ENCODE data around the gene ZNF597. TPM values are rescaled to one million over a fixed set of nuclear protein-coding genes. Genes with fewer than 3 reads are reported as not detected.
A peak's percentile ranks its signal among the peaks of the same experiment; 100 is the strongest.

ZNF597 gene
- total RNA-seq, 2 experiments from 2014 or later, result 2.3 to 2.5 TPM

DNA sequence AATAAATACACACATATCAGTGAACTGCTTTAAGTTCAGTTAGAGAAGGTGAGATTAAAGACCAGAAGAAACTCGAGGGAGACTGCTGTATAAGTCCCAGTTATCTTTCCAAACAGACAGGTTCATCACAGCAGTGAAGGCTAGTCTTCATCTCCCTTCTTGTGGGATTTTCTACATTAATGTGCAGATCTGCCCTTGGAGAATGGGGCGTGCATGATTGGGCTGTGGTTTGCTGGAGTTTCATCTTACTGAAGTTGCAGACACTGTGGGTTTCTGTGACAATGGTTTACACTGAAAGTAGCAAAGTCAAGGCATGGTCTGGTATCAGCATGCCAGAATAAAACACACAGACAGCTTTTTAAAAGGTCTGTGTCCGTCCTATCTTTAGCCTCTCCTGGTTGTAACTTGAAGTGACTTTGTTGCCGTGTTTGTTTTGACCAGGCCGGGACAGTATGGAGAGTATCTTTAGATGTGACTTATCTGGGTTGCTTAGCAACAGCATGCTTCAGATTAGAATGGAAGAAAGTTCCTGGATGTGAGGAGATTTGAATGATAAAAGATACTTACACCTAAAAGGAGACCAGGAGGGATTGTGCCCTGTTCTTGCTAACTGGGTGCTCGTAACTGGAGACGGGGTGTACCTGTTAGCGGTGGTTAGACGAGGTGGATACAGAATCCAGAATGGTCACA is 16.2 kb upstream of the ZNF597 start:
- ATAC-seq (ENCODE audit: poor library complexity) (peak; percentile 22), DNase-seq (peak in 3 of 14 experiments; percentile 20 to 49 (median 44))
- Histone ChIP-seq H3K36me3 (ENCODE audit: insufficient read depth, low read length) (peaks cover 10% of the 10 kb centered on the region), H3K4me3 (ENCODE audit: low read length) (peak overlapping the region; percentile 83), H3K4me1 (ENCODE audit: insufficient read depth, low read length) (peaks cover 62% of the 10 kb centered on the region), H3K27me3 (ENCODE audit: control insufficient read depth in 1 of 2, insufficient read depth in 2 of 2, low read length in 2 of 2) (no peaks in the 10 kb centered on the region), H3K9me3 (ENCODE audit: control insufficient read depth in 1 of 2, insufficient read depth in 1 of 2, low read length in 2 of 2) (no peaks in the 10 kb centered on the region), H3K27ac (ENCODE audit: low read depth in 1 of 2, low read length in 2 of 2) (peak overlapping the region in 1 of 2 donors; percentile 71)
- Mint-ChIP-seq H3K4me1 (ENCODE audit: low read depth) (peaks cover 66% of the 10 kb centered on the region), H3K36me3 (ENCODE audit: low read depth) (peaks cover 13% of the 10 kb centered on the region), H3K27ac (peak overlapping the region; percentile 80), H3K27me3 (no peaks in the 10 kb centered on the region), H3K4me3 (peak overlapping the region; percentile 82), H3K9me3 (no peaks in the 10 kb centered on the region)
- CTCF ChIA-PET, result no interaction called here
- POLR2A ChIA-PET, result no interaction called here
- TF ChIP-seq, protein P1, sequence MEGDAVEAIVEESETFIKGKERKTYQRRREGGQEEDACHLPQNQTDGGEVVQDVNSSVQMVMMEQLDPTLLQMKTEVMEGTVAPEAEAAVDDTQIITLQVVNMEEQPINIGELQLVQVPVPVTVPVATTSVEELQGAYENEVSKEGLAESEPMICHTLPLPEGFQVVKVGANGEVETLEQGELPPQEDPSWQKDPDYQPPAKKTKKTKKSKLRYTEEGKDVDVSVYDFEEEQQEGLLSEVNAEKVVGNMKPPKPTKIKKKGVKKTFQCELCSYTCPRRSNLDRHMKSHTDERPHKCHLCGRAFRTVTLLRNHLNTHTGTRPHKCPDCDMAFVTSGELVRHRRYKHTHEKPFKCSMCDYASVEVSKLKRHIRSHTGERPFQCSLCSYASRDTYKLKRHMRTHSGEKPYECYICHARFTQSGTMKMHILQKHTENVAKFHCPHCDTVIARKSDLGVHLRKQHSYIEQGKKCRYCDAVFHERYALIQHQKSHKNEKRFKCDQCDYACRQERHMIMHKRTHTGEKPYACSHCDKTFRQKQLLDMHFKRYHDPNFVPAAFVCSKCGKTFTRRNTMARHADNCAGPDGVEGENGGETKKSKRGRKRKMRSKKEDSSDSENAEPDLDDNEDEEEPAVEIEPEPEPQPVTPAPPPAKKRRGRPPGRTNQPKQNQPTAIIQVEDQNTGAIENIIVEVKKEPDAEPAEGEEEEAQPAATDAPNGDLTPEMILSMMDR (IDR thresholded peaks at IDR 0.05), result no peak
- intact Hi-C loops (cut with DNase I, micrococcal nuclease), result loop anchor here (1.0 to 10.0 kb wide), 9 partner anchors 41 to 435 kb away; partner anchors contain the start of genes ZNF263 (in 2 of the 2), HCFC1R1 (in 1 of the 2), THOC6 (in 1 of the 2) and TIGD7 (in 1 of the 2)

- CTCF ChIA-PET, result interaction anchor here (2.7 kb wide), 1 partner anchor 42 kb away, joined by 12 read pairs; the partner anchor contains the start of gene CLUAP1
- Mint-ChIP-seq H3K9me3 (no peaks in the 10 kb centered on the region), H3K27ac (peak overlapping the region; percentile 80), H3K36me3 (ENCODE audit: low read depth) (peaks cover 8% of the 10 kb centered on the region), H3K27me3 (no peaks in the 10 kb centered on the region), H3K4me1 (ENCODE audit: low read depth) (peaks cover 64% of the 10 kb centered on the region), H3K4me3 (peak overlapping the region; percentile 82)
- Histone ChIP-seq H3K36me3 (ENCODE audit: insufficient read depth, low read length) (peaks cover 10% of the 10 kb centered on the region), H3K4me3 (ENCODE audit: low read length) (peak overlapping the region; percentile 83), H3K4me1 (ENCODE audit: insufficient read depth, low read length) (peaks cover 55% of the 10 kb centered on the region), H3K27me3 (ENCODE audit: control insufficient read depth in 1 of 2, insufficient read depth in 2 of 2, low read length in 2 of 2) (no peaks in the 10 kb centered on the region), H3K27ac (ENCODE audit: low read depth in 1 of 2, low read length in 2 of 2) (peak overlapping the region; percentile 71 to 89), H3K9me3 (ENCODE audit: control insufficient read depth in 1 of 2, insufficient read depth in 1 of 2, low read length in 2 of 2) (no peaks in the 10 kb centered on the region)
- DNase-seq, result peak in 4 of 14 experiments; percentile 8 to 50 (median 34)
- peak; percentile 10 for ATAC-seq (ENCODE audit: poor library complexity)
- POLR2A ChIA-PET, result interaction anchor here (2.2 kb wide), 1 partner anchor 58 kb away, joined by 41 read pairs; the partner anchor contains the start of genes ZNF174 and ZSCAN32
- TF ChIP-seq, protein P1 (IDR thresholded peaks at IDR 0.05), result no peak
- intact Hi-C loops (cut with DNase I, micrococcal nuclease), result loop anchor here (1.0 to 10.0 kb wide), 8 partner anchors 41 to 434 kb away; partner anchors contain the start of genes ZNF263 (in 2 of the 2), HCFC1R1 (in 1 of the 2), THOC6 (in 1 of the 2) and TIGD7 (in 1 of the 2)
Observed at GRCh38 chr16:3458852-3459361, 15.6 kb upstream of the ZNF597 start.

DNA sequence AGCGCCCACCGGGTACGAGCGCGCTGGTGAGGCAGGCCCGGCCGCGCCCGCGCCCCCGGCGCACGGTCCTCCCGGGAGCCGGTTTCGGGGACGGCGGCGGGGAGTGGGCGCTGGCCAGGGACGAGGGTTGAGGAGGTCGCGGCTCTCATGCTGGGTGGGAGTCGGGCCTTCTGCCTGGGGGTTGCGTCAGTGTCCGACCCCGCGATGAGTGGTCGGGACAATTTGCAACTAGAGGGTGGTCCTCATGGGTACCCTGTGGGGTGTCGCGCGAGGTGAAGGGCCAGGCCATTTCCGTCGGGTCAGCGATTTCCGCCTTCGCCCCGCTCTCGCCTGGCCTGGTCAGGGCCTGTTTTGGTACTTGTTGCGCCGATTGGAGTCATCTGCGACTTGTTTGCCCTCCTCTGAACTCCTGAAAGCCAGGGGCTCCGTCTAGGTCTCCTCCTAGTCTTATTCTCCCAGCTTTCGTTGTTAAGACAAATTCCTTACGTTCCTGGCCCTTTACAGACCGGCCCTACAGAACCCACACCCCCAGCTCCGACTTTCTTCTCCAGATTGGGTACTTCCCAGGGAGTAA is 15.1 kb upstream of the ZNF597 start:
- peak overlapping the region; percentile 71 to 89 for H3K27ac ChIP-seq (ENCODE audit: low read depth in 1 of 2, low read length in 2 of 2)
- Mint-ChIP-seq H3K4me1 (ENCODE audit: low read depth) (peaks cover 59% of the 10 kb centered on the region), H3K4me3 (peak overlapping the region; percentile 82), H3K27ac (peak overlapping the region; percentile 80), H3K9me3 (no peaks in the 10 kb centered on the region), H3K27me3 (no peaks in the 10 kb centered on the region), H3K36me3 (ENCODE audit: low read depth) (peaks cover 8% of the 10 kb centered on the region)
- H3K4me3 ChIP-seq (ENCODE audit: low read length), result peak overlapping the region; percentile 83
- DNase-seq (peak in 1 of 14 experiments; percentile 35), ATAC-seq (ENCODE audit: poor library complexity) (peak; percentile 3)
- H3K4me1 ChIP-seq (ENCODE audit: insufficient read depth, low read length), result peaks cover 52% of the 10 kb centered on the region
- H3K27me3 ChIP-seq (ENCODE audit: control insufficient read depth in 1 of 2, insufficient read depth in 2 of 2, low read length in 2 of 2), result no peaks in the 10 kb centered on the region
- CTCF ChIA-PET, result interaction anchor here (1.4 to 2.7 kb wide), 4 partner anchors 14 to 223 kb away, joined by 5 to 17 read pairs (median 12); partner anchors contain the start of genes CLUAP1, NAA60, ZNF174 and ZNF200
- peaks cover 10% of the 10 kb centered on the region for H3K36me3 ChIP-seq (ENCODE audit: insufficient read depth, low read length)
- intact Hi-C loops (cut with DNase I, micrococcal nuclease), result loop anchor here (1.0 to 10.0 kb wide), 8 partner anchors 42 to 434 kb away; partner anchors contain the start of genes ZNF263 (in 2 of the 2), HCFC1R1 (in 1 of the 2), THOC6 (in 1 of the 2) and TIGD7 (in 1 of the 2)
- TF ChIP-seq, protein P1 (IDR thresholded peaks at IDR 0.05), result no peak
- POLR2A ChIA-PET, result interaction anchor here (2.2 kb wide), 1 partner anchor 57 kb away, joined by 41 read pairs; the partner anchor contains the start of genes ZNF174 and ZSCAN32
- no peaks in the 10 kb centered on the region for H3K9me3 ChIP-seq (ENCODE audit: control insufficient read depth in 1 of 2, insufficient read depth in 1 of 2, low read length in 2 of 2)

All from CD4-positive, alpha-beta T cell (primary cell).